ENCODE data around the gene SRPX. TPM values are rescaled to one million over a fixed set of nuclear protein-coding genes. Genes with fewer than 3 reads are reported as not detected.

The SRPX gene
- total and polyA plus RNA-seq, 10 of the 15 experiments (the other 5 are each of a cell fraction or from before 2014, with no cell fraction given) = 0.05 to 0.79 (median 0.23) TPM; not detected in 1

GRCh38 chrX:38205039-38205438, 15.6 kb downstream of the SRPX start:
- Histone ChIP-seq H3K4me1 (ENCODE audit: control insufficient read depth, insufficient read depth, low read length) (0 out of 2 replicates have a peak, but pooled peaks cover 4% of the 10 kb centered on the region), H3K9ac (ENCODE audit: control insufficient read depth, insufficient read depth, low read length) (no peak overlapping the region), H3K4me2 (ENCODE audit: control insufficient read depth, insufficient read depth) (no peak overlapping the region), H3K27me3 (replicated peaks in 1 of 2; ENCODE audit: control insufficient read depth in 2 of 2, insufficient read depth in 2 of 2, low read length in 1 of 2) (no peaks in the 10 kb centered on the region), H3K4me3 (no peak overlapping the region), H4K20me1 (ENCODE audit: control insufficient read depth, insufficient read depth) (no peaks in the 10 kb centered on the region), H3K36me3 (ENCODE audit: control insufficient read depth in 2 of 2, insufficient read depth in 2 of 2, low read length in 1 of 2) (no peaks in the 10 kb centered on the region), H3K9me3 (replicated peaks; ENCODE audit: control insufficient read depth, insufficient read depth, low read length) (no peaks in the 10 kb centered on the region), H2AFZ (ENCODE audit: control insufficient read depth, low read depth, low read length) (no peak overlapping the region), H3K27ac (ENCODE audit: control insufficient read depth, insufficient read depth) (no peak overlapping the region), H3K79me2 (ENCODE audit: control insufficient read depth, insufficient read depth, low read length) (no peaks in the 10 kb centered on the region)
- DNase-seq (ENCODE audit: low read depth, low spot score) (peak; percentile 4), ATAC-seq (peak; percentile 79), FAIRE-seq (peak; percentile 23)
- ChIA-PET SMC1A (ENCODE audit: uncharacterized antibody, unreplicated experiment) (no interaction called here), POLR2A (no interaction called here), CTCF (no interaction called here), RAD21 (ENCODE audit: unreplicated experiment) (no interaction called here)
- BruUV-seq (replicated peaks) = no TSS peak
- 3% methylated on average over 3 of the region's 3 CpGs for WGBS (ENCODE audit: insufficient coverage, insufficient replicate concordance, low lambda C conversion rate, missing lambda C conversion rate)
- in situ Hi-C loops (cut with MboI) (no loop called here), intact Hi-C loops (cut with micrococcal nuclease; ENCODE audit: unreplicated experiment) (no loop called here)
- no peak for TF ChIP-seq CEBPB (IDR thresholded peaks at IDR 0.05; ENCODE audit: borderline replicate concordance in 1 of 2, low read depth in 2 of 2, low read length in 2 of 2)
- TF ChIP-seq EZH2 (IDR thresholded peaks at IDR 0.05; ENCODE audit: borderline replicate concordance, control insufficient read depth, low read depth, low read length) = no peak
- no peak for TF ChIP-seq FOXM1 (IDR thresholded peaks at IDR 0.05; ENCODE audit: low read depth, low read length)
- TF ChIP-seq TCF12 (IDR thresholded peaks at IDR 0.05; ENCODE audit: low read depth, low read length) = peak; percentile 63; the same call in 1 of the 2 replicates
- TF ChIP-seq SPI1 (IDR thresholded peaks at IDR 0.05; ENCODE audit: borderline replicate concordance, insufficient read depth, low read depth, low read length) = peak; percentile 80; the same call in 1 of the 2 replicates
- TF ChIP-seq BCLAF1 (IDR thresholded peaks at IDR 0.05) = no peak

All from GM12878 (cell line).